ENCODE data around the gene ERG. TPM values are rescaled to one million over a fixed set of nuclear protein-coding genes. Genes with fewer than 3 reads are reported as not detected.

Gene ERG
- total RNA-seq, 1 experiment from 2014 or later: not detected

GRCh38 chr21:38385427-38386175, 112.7 kb downstream of the ERG start:
- ATAC-seq: no peak
- H3K79me2 ChIP-seq (ENCODE audit: low read length): no peaks in the 10 kb centered on the region
- H4K20me1 ChIP-seq (ENCODE audit: low read length): no peaks in the 10 kb centered on the region
- H3K4me1 ChIP-seq (ENCODE audit: insufficient read depth, low read length): no peaks in the 10 kb centered on the region
- no peaks in the 10 kb centered on the region for H3K36me3 ChIP-seq (ENCODE audit: low read depth, low read length)
- no peak for DNase-seq
- BruUV-seq (replicated peaks): no TSS peak
- no peak overlapping the region for H3K4me3 ChIP-seq (ENCODE audit: low read length)
- H3K27me3 ChIP-seq (ENCODE audit: low read length): peaks cover 75% of the 10 kb centered on the region
- no peaks in the 10 kb centered on the region for H3K9me3 ChIP-seq (ENCODE audit: low read length)
- H3F3A ChIP-seq (ENCODE audit: low read length, unreplicated experiment): no peaks in the 10 kb centered on the region
- CTCF ChIA-PET: no interaction called here
- POLR2A ChIA-PET (ENCODE audit: unreplicated experiment): no interaction called here
- no peak overlapping the region for H3K27ac ChIP-seq (ENCODE audit: low read length)
- no peaks in the 10 kb centered on the region for H3K9me2 ChIP-seq (replicated peaks; ENCODE audit: low read length)
- no peak overlapping the region for H3K9ac ChIP-seq (ENCODE audit: low read length)
- TF ChIP-seq EZH2 (IDR thresholded peaks at IDR 0.05; ENCODE audit: low read length, unreplicated experiment): no peak
- TF ChIP-seq EZH2phosphoT487 (IDR thresholded peaks at IDR 0.05; ENCODE audit: borderline replicate concordance, low read length): no peak
- TF ChIP-seq CTCF (conservative IDR thresholded peaks at IDR 0.05; ENCODE audit: low read depth, low read length): no peak
- intact Hi-C loops (cut with micrococcal nuclease): no loop called here
- no peak overlapping the region for H3K4me2 ChIP-seq (ENCODE audit: low read length)
- no peak overlapping the region for H2AFZ ChIP-seq (ENCODE audit: low read length)

- H3K9me2 ChIP-seq (replicated peaks; ENCODE audit: low read length): no peaks in the 10 kb centered on the region
- peaks cover 67% of the 10 kb centered on the region for H3K27me3 ChIP-seq (ENCODE audit: low read length)
- CTCF ChIA-PET: no interaction called here
- no peaks in the 10 kb centered on the region for H3K79me2 ChIP-seq (ENCODE audit: low read length)
- no peaks in the 10 kb centered on the region for H3K36me3 ChIP-seq (ENCODE audit: low read depth, low read length)
- no peak overlapping the region for H3K4me2 ChIP-seq (ENCODE audit: low read length)
- TF ChIP-seq EZH2 (IDR thresholded peaks at IDR 0.05; ENCODE audit: low read length, unreplicated experiment): no peak
- no peak for TF ChIP-seq CTCF (conservative IDR thresholded peaks at IDR 0.05; ENCODE audit: low read depth, low read length)
- no peak for TF ChIP-seq EZH2phosphoT487 (IDR thresholded peaks at IDR 0.05; ENCODE audit: borderline replicate concordance, low read length)
- no peak overlapping the region for H3K4me3 ChIP-seq (ENCODE audit: low read length)
- ATAC-seq (no peak), DNase-seq (no peak)
- POLR2A ChIA-PET (ENCODE audit: unreplicated experiment): no interaction called here
- H2AFZ ChIP-seq (ENCODE audit: low read length): no peak overlapping the region
- no peaks in the 10 kb centered on the region for H4K20me1 ChIP-seq (ENCODE audit: low read length)
- H3F3A ChIP-seq (ENCODE audit: low read length, unreplicated experiment): no peaks in the 10 kb centered on the region
- no peaks in the 10 kb centered on the region for H3K4me1 ChIP-seq (ENCODE audit: insufficient read depth, low read length)
- no TSS peak for BruUV-seq (replicated peaks)
- H3K9ac ChIP-seq (ENCODE audit: low read length): no peak overlapping the region
- H3K27ac ChIP-seq (ENCODE audit: low read length): no peak overlapping the region
- H3K9me3 ChIP-seq (ENCODE audit: low read length): no peaks in the 10 kb centered on the region
- intact Hi-C loops (cut with micrococcal nuclease): no loop called here
Observed at GRCh38 chr21:38384675-38385426, 113.4 kb downstream of the ERG start.

- DNase-seq: no peak
- POLR2A ChIA-PET (ENCODE audit: unreplicated experiment): no interaction called here
- no peak overlapping the region for H3K27ac ChIP-seq (ENCODE audit: low read length)
Observed at GRCh38 chr21:38384238-38384560, 114.1 kb downstream of the ERG start.

More at GRCh38 chr21:38384238-38384560, 114.1 kb downstream of the ERG start:
- Histone ChIP-seq H4K20me1 (ENCODE audit: low read length) (no peaks in the 10 kb centered on the region), H3F3A (ENCODE audit: low read length, unreplicated experiment) (no peaks in the 10 kb centered on the region), H3K4me3 (ENCODE audit: low read length) (no peak overlapping the region), H3K79me2 (ENCODE audit: low read length) (no peaks in the 10 kb centered on the region), H2AFZ (ENCODE audit: low read length) (no peak overlapping the region), H3K4me1 (ENCODE audit: insufficient read depth, low read length) (no peaks in the 10 kb centered on the region), H3K9me3 (ENCODE audit: low read length) (no peaks in the 10 kb centered on the region), H3K27me3 (ENCODE audit: low read length) (peaks cover 62% of the 10 kb centered on the region), H3K9ac (ENCODE audit: low read length) (no peak overlapping the region), H3K9me2 (replicated peaks; ENCODE audit: low read length) (no peaks in the 10 kb centered on the region), H3K4me2 (ENCODE audit: low read length) (no peak overlapping the region), H3K36me3 (ENCODE audit: low read depth, low read length) (no peaks in the 10 kb centered on the region)
- CTCF ChIA-PET: no interaction called here
- intact Hi-C loops (cut with micrococcal nuclease): no loop called here
- TF ChIP-seq CTCF (conservative IDR thresholded peaks at IDR 0.05; ENCODE audit: low read depth, low read length): no peak
- no peak for TF ChIP-seq EZH2 (IDR thresholded peaks at IDR 0.05; ENCODE audit: low read length, unreplicated experiment)
- TF ChIP-seq EZH2phosphoT487 (IDR thresholded peaks at IDR 0.05; ENCODE audit: borderline replicate concordance, low read length): no peak
- no TSS peak for BruUV-seq (replicated peaks)
- ATAC-seq: no peak
